GF-D8 (cell line): Measurements from ENCODE around the gene UNC5CL.
"Not testable (repeated sequence)": the region's sequence is repeated elsewhere in the genome, so short reads cannot be mapped to it uniquely, and the experiment has no call there.

ENCODE experiments used
- DNase-seq: peaks from one replicate; lab custom pipeline; 2025; lab: John Stamatoyannopoulos, UW

The UNC5CL gene

DNA sequence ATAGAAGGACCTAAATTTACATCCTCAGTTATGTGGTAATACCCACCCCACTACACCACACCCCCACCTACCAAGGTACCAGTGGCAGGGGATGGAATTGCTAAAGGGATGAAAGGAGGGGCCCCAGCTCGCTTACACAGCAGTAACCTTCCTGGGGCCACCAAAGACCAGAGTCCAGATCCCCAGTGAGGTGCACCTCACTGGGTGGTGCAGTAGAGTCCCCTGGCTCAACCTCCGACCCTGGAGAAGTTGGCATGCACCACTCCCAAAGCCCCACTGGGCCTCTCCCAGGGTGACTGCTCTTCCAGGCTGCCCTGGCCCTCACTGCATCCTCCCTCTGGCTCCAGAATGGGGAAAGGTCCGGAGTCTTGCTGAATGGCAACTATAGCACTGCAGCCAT lies 816 bp downstream of the UNC5CL start:
- no peak for DNase-seq

- DNase-seq, result no peak
These were observed 1.7 kb downstream of the UNC5CL start for GRCh38 chr6:41037107-41037900.

DNA sequence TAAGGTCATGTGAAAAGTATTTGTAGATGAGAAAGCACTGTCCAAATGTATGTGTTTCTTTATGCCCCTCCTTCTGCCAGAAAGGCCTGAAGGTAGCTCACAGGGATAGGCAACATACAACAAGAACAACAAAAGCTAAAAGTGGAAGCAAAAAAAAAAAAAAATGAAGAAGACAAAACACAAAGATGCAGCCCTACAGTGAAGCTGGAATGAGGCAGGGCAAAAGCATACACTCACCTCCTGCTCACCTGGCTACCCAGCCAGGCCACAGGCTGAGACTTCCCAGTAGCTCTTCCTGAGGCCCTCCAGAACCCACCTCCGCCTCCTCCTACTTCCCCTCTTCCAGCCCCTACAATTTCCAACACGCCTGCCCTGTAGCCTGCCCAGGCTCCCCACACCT lies 2.4 kb downstream of the UNC5CL start:
- no peak for DNase-seq

DNA sequence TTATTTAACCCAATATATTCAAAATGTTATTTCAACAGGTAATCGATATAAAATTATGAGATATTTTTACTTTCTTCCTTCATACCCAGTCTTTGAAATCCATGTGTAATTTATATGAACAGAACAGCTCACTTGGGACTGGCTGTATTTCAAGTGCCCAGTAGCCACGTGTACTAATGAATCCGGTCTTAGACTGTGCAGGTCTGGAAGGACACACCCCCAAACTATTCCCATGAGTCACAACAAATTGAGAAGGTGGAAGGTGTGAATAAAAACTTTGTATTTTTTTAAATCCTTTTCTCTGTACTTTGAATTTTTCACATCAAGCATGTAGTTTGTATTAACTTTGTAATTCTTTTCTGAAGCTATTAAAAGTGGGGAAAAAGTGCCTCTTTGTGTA lies 2.8 kb downstream of the UNC5CL start:
- no peak for DNase-seq

GRCh38 chr6:41033776-41034175 lies 5.2 kb downstream of the UNC5CL start:
- DNase-seq, result no peak

DNA sequence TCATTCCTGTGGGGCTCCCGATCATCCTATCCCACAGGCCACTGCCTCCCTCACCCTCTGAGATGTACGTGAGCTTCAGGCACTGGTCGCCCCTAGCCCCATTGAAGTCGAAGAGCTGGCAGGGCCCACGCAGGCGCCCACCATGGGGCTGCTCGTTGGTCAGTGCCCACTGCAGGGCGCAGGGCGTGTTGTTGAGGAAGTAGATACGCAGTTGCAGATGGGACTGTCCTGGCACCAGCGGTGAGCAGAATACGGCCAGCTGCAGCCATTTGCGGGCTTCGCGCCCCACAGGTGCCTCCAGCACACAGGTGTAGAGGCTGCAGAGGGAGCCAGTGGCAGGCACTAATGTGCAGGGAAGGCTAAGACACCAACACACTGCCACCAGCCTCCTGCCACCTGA lies 6.2 kb downstream of the UNC5CL start:
- DNase-seq, result no peak

DNA sequence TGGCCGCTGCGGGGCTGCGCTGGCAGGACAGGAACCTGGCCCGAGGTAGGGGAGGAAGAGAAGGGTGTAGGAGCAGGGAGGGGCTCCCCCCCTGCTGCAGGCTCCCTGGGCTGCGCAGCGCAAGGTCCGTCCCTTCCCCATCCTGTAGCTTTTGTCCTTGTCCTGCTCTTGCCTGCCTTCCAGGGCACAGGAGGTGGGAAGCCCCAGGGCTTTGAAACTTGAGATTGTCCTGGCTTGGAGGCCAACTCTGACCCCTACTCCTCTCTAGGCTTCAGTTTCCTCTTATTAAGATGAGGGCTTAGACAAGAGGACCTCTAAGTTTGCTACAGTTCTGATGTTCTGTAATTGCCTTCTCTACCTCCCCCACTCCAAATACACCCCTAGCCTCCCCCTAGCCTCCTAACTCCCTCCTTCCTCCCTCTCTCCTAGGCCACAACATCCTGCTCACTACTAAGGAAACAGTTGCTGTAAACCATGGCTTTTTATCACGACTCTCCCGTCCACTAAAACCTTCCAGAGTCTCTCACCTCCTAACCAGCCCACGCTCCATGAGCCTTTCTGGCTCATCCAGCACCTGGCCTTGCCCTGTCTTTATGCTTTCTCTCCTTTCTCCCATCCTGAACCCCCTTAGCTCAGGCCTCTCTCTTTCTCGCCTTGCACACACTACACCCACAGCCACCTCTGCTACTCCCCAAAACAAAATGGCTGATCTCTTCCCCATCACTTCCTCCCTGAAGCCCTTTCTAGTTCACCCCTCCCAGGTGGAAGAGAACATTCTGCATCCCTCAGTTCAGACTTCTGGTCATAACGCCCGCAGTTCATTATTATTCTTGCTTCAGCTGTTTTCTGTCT lies 10.2 kb downstream of the UNC5CL start:
- DNase-seq, result no peak

GRCh38 chr6:41027799-41028560 lies 11.0 kb downstream of the UNC5CL start:
- DNase-seq, result peak; percentile 29

- DNase-seq, result no peak
These were observed 11.8 kb downstream of the UNC5CL start for GRCh38 chr6:41027241-41027640.

DNA sequence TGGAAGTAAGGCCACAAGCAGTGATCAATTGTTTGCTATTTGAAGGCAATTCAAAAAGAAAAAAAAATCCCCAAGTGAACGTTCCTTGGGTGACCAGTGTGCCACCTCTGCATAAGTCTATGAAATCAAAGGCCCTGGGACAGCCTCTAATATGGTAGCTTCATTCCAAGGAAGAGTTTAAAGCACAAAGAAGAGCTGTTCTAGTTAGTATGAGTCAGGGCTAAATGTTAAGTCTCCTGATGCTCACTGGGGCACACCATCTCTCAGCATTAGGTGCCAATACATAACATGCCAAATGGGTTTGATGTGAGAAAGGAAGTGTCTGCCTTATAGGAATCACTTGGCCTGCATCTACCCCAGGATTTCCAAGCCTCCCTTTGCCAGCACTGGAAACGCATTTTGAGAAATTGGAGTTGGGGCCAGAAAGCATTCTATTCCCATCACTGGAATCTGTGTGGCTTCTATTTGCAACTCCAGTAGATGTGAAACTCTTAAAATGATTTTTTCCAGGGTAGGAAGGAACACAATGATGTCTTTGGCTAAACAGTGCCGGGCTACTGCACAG lies 13.0 kb downstream of the UNC5CL start:
- no peak for DNase-seq

DNA sequence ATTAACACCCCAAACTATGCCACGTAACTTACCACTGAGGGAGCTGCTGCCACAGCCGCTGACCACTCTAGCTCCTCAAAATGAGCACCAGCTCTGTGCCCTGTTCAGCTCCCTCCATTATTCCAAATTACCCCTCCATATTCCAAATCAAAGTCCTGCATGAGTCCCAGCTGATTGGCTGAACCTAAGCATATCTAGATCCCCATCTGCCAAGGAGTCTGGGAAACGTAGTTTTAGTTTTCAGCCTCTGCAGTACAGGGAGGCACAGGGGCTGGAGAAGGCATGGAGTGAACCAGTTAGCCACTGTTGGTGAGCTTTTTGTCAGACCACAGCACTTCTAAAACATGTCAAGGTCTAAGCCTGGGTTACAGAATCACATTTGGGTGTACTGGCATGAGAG lies 15.9 kb downstream of the UNC5CL start:
- no peak for DNase-seq

GRCh38 chr6:41022294-41022693 lies 16.7 kb downstream of the UNC5CL start:
- DNase-seq, result no peak

- no peak for DNase-seq
These were observed 17.2 kb downstream of the UNC5CL start for GRCh38 chr6:41021832-41022231.

DNA sequence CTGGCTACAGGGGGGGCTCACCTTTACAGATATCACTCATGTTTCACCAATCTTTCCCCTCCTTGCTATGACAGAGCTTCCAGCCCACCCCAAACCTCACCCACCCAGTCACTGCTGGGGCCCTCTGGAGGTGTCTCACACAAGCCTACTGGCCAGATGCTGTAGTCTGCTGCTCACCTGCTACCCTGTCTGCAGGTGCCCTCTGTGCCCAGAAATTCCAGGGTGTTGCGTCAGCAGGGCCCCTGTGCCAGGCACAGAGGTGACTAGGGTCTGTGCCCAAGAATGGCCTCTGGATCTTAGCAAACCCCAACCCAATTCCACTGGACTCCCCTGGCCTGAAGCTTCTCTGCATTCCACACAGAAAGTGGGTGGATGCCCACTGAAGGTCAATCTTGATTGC lies 21.4 kb downstream of the UNC5CL start:
- no peak for DNase-seq

DNA sequence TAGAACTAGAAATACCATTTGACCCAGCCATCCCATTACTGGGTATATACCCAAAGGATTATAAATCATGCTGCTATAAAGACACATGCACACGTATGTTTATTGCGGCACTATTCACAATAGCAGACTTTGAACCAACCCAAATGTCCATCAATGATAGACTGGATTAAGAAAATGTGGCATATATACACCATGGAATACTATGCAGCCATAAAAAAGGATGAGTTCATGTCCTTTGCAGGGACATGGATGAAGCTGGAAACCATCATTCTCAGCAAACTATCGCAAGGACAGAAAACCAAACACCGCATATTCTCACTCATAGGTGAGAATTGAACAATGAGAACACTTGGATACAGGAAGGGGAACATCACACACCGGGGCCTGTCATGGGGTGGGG lies 23.2 kb downstream of the UNC5CL start:
- DNase-seq, result not testable (repeated sequence)

GRCh38 chr6:41014780-41015179 lies 24.2 kb downstream of the UNC5CL start:
- DNase-seq, result no peak

- no peak for DNase-seq
These were observed 25.4 kb downstream of the UNC5CL start for GRCh38 chr6:41013466-41014153.

DNA sequence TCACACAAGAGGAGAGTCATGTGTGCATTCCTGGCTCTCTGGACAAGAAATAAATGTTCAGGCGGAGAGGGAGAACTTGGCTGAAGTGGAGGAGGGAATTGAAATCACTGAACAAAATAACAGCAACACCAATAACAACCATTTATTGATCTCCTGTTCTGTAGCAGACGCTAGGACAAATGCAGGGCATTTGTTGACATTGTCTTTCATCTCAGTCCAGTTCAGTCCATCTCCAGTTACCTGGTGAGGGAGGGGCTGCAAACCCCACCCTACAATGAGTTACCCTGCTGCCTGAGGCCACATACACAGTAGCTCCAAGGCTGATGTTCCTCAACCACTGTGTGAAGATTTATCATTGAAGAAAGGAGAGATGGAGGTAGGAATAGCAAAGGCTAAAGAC lies 27.3 kb downstream of the UNC5CL start:
- DNase-seq, result no peak

- no peak for DNase-seq
These were observed 29.4 kb downstream of the UNC5CL start for GRCh38 chr6:41009669-41010068.

DNA sequence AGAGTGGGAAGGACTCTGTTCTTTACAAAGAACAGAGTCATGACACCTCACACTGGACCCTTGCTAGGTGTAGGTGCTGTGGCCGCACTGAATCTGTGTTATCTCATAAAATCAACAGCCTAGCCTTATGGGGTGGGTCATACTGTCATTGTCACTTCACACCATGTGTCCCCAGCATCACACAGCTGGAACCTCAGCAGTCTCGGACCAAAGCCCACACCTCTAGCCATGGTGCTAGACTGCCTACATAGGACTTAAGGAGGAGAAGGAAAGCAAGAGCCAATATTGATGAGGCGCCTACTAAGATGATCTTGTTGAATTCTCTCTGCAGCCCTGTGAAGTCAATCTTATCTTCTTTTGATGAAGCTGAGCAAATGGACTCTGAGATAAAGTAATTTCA lies 31.0 kb downstream of the UNC5CL start:
- DNase-seq, result no peak

DNA sequence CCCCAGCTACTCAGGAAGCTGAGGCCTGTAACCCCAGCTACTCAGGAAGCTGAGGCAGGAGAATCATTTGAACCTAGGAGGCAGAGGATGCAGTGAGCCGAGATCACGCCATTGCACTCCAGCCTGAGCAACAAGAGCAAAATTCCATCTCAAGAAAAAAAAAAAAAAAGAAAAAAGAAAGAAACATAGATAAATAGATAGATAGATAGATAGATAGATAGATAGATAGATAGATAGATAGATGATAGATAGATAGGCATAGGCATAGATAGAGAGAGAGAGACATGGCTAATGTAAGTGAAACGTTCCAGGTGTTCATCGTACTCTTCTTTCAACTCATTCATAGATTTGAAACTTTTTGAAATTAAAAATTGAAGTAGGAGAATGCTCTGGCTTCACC lies 32.0 kb downstream of the UNC5CL start:
- DNase-seq, result not testable (repeated sequence)

- DNase-seq, result not testable (repeated sequence)
These were observed 32.8 kb downstream of the UNC5CL start for GRCh38 chr6:41006217-41006616.
